K562 (cell line): Measurements from ENCODE around the gene WFDC12. TPM values are rescaled to one million over a fixed set of nuclear protein-coding genes. Genes with fewer than 3 reads are reported as not detected.

ENCODE experiments used
- ATAC-seq: fragments of 200-7000 bp; cut with Tn5 transposase; 3 replicates; pipeline ENCODE4 v1.9.1; 2020; ENCODE audit warnings: moderate library complexity
- BruUV-seq: library from RNA; stranded (reverse); fragments of 400-500 nt; replicated peaks from 2 replicates; lab custom pipeline; 2021; lab: Mats Ljungman, UMichigan
- CTCF ChIA-PET: fragments of 300-600 bp; formaldehyde crosslinking; extraction: SDS; loops from one replicate; lab custom pipeline; 2021; ENCODE audit warnings: low intra/inter-chr PET ratio; lab: Yijun Ruan, JAX
- POLR2A ChIA-PET: fragments of 300-600, 350-650 bp; sonication (Branson Sonifier 250); formaldehyde crosslinking; extraction: SDS; loops from one replicate; lab custom pipeline; 2021; ENCODE audit warnings: antibody characterized with exemption, inconsistent platforms; lab: Yijun Ruan, JAX
- DNase-seq, 4 experiments: peaks; one replicate each; pipeline versions ENCODE4 v3.0.0 to v3.0.0-alpha.2; 2011 to 2018; ENCODE audit warnings: low spot score in 3 of 4, mixed read lengths in 3 of 4; ENCODE audit errors: extremely low read depth in 1 of 4
- FAIRE-seq: peaks from 2 replicates; lab custom pipeline; 2011; peaks lifted over from hg19 to GRCh38; lab: Jason Lieb, UNC
- H2AFZ ChIP-seq: 2 replicates; pipeline ENCODE4 v1.6.0; 2011; ENCODE audit warnings: low read depth, low read length, control low read depth, inconsistent platforms
- H3K27ac ChIP-seq: fragments of 200-600 bp; 3 replicates; pipeline ENCODE4 v1.8.0; 2011; ENCODE audit warnings: low read depth, mild to moderate bottlenecking, control low read depth, inconsistent platforms, low read length, moderate library complexity, mixed read lengths; ENCODE audit errors: extremely low read depth
- H3K27me3 ChIP-seq, 2 experiments: fragments of 300-600 bp in 1 of 2; 2 replicates in 1 of 2; 3 replicates in 1 of 2; pipeline versions ENCODE4 v1.6.0 to v1.8.0; 2011; ENCODE audit warnings: inconsistent platforms in 2 of 2, low read length in 2 of 2, mild to moderate bottlenecking in 1 of 2, mixed read lengths in 1 of 2, moderate library complexity in 1 of 2; ENCODE audit not compliant: control insufficient read depth in 2 of 2, insufficient read depth in 2 of 2
- H3K36me3 ChIP-seq: fragments of 300-600 bp; 3 replicates; pipeline ENCODE4 v1.8.0; 2011; ENCODE audit warnings: mild to moderate bottlenecking, low read length, inconsistent platforms; ENCODE audit not compliant: control insufficient read depth, insufficient read depth
- H3K4me1 ChIP-seq, 2 experiments: fragments of 200-600 bp in 1 of 2; replicated peaks in 1 of 2; 2 replicates in 1 of 2; 3 replicates in 1 of 2; pipeline versions ENCODE4 v1.5.1 to v1.8.0; 2011; ENCODE audit warnings: inconsistent platforms in 2 of 2, low read length in 2 of 2, mild to moderate bottlenecking in 1 of 2, mixed read lengths in 1 of 2, moderate library complexity in 1 of 2; ENCODE audit not compliant: control insufficient read depth in 2 of 2, insufficient read depth in 2 of 2
- H3K4me2 ChIP-seq: 2 replicates; pipeline ENCODE4 v1.6.1; 2011; ENCODE audit warnings: low read length, control low read depth, inconsistent platforms, mixed read lengths; ENCODE audit not compliant: insufficient read depth
- H3K4me3 ChIP-seq: fragments of 200-600 bp; sonication (generic), shearing (Covaris generic); 2 replicates; pipeline ENCODE4 v1.5.1; 2016; ENCODE audit warnings: control low read depth, inconsistent platforms
- H3K79me2 ChIP-seq: fragments of 200-600 bp; 3 replicates; pipeline ENCODE4 v1.8.0; 2011; ENCODE audit warnings: low read length, inconsistent platforms; ENCODE audit not compliant: control insufficient read depth, insufficient read depth
- H3K9ac ChIP-seq, 2 experiments: 2 replicates each; pipeline versions ENCODE4 v1.6.0 to v1.6.1; 2011; ENCODE audit warnings: low read depth in 2 of 2, low read length in 2 of 2, control low read depth in 1 of 2, inconsistent platforms in 1 of 2, mild to moderate bottlenecking in 1 of 2, mixed read lengths in 1 of 2; ENCODE audit not compliant: insufficient read depth in 1 of 2
- H3K9me1 ChIP-seq: one replicate; pipeline ENCODE4 v1.6.0; 2011; ENCODE audit warnings: inconsistent platforms, mild to moderate bottlenecking, low read length, moderate library complexity; ENCODE audit not compliant: control insufficient read depth, insufficient read depth
- H3K9me3 ChIP-seq: replicated peaks from 2 replicates; pipeline ENCODE4 v1.5.1; 2011; ENCODE audit warnings: low read depth, low read length, inconsistent platforms; ENCODE audit not compliant: control insufficient read depth, insufficient read depth
- H4K20me1 ChIP-seq: replicated peaks from 2 replicates; pipeline ENCODE4 v1.6.1; 2011; ENCODE audit warnings: low read length, inconsistent platforms, mixed read lengths; ENCODE audit not compliant: control insufficient read depth, insufficient read depth
- BRF1 ChIP-seq: IDR thresholded peaks from 3 replicates; pipeline ENCODE4 v1.6.1; 2011; ENCODE audit warnings: borderline replicate concordance, mild to moderate bottlenecking; ENCODE audit not compliant: insufficient read length; ENCODE audit errors: extremely low read depth
- E2F3 ChIP-seq: fragments of 250-450 bp; sonication (Bioruptor Pico); IDR thresholded peaks from 2 replicates; pipeline ENCODE4 v1.4.0; 2020; ENCODE audit warnings: mild to moderate bottlenecking
- ELK1 ChIP-seq: sonication (generic); formaldehyde crosslinking; IDR thresholded peaks from 2 replicates; pipeline ENCODE4 v1.8.1; 2022; ENCODE audit warnings: missing genetic modification reagents
- KDM1A ChIP-seq, 2 experiments: fragments of 450-650 bp; IDR thresholded peaks; 2 replicates each; pipeline ENCODE4 v1.6.1; 2016; ENCODE audit warnings: mild to moderate bottlenecking in 2 of 2
- OTX1 ChIP-seq: fragments of 450-650 bp; formaldehyde crosslinking; IDR thresholded peaks from 2 replicates; pipeline ENCODE4 v1.4.0; 2022; ENCODE audit warnings: mild to moderate bottlenecking
- TSC22D4 ChIP-seq: fragments of 450-650 bp; IDR thresholded peaks from 2 replicates; pipeline ENCODE4 v1.6.1; 2016; ENCODE audit warnings: missing genetic modification characterization, missing biosample characterization, control low read depth
- ZNF146 ChIP-seq: IDR thresholded peaks from one replicate; pipeline ENCODE4 v1.6.1; 2018; ENCODE audit warnings: missing compliant biosample characterization; ENCODE audit not compliant: unreplicated experiment
- ZNF212 ChIP-seq: fragments of 450-650 bp; formaldehyde crosslinking; IDR thresholded peaks from 2 replicates; pipeline ENCODE4 v1.4.0; 2020; ENCODE audit warnings: mild to moderate bottlenecking
- ZNF217 ChIP-seq: sonication (generic); formaldehyde crosslinking; IDR thresholded peaks from 2 replicates; pipeline ENCODE4 v1.8.0; 2022; ENCODE audit warnings: mild to moderate bottlenecking, missing genetic modification reagents
- ZNF644 ChIP-seq: fragments of 200-800 bp; sonication (Bioruptor generic); IDR thresholded peaks from 2 replicates; pipeline ENCODE4 v1.6.1; 2016; ENCODE audit warnings: low read depth, missing genetic modification characterization, missing compliant biosample characterization
- ZNF764 ChIP-seq: fragments of 250-450 bp; sonication (Bioruptor Pico); IDR thresholded peaks from 2 replicates; pipeline ENCODE4 v1.4.0; 2020; ENCODE audit warnings: low read depth, mild to moderate bottlenecking, moderate library complexity
- WGBS: fragments of 100-300 bp; shearing (Covaris generic); methylation state at CpG from one replicate; pipeline ENCODE4 v1.1.6; 2016; ENCODE audit warnings: low coverage, mixed read lengths; ENCODE audit not compliant: insufficient coverage; ENCODE audit errors: missing lambda C conversion rate; 5-methylcytosine and 5-hydroxymethylcytosine counted together
- in situ Hi-C: fragments of 300-500 bp; cut with MboI; formaldehyde crosslinking; loops from 4 replicates; pipeline ENCODE4 v1.15.0; 2018; ENCODE audit warnings: inconsistent platforms, mixed read lengths
- intact Hi-C: fragments of 100-400 bp; cut with micrococcal nuclease; formaldehyde crosslinking; loops from 2 replicates; pipeline ENCODE4 v1.14.2; 2022
- polyA plus RNA-seq, 8 experiments: library from polyadenylated mRNA; depleted of rRNA in 4 of 8; stranded (reverse) in 5 of 8; unstranded in 3 of 8; fragments of >200 nt; fragmentation: Nextera tagmentation in 2 of 8; fragmentation: Illumina TruSeq in 1 of 8; extraction: Ambion mirVana in 2 of 8; extraction: Trizol in 1 of 8; gene quantifications; 2 replicates each; pipeline versions ENCODE4 v1.2.1 to v1.2.3, GENCODE V29; 2011 to 2014; ENCODE audit warnings: inconsistent platforms in 1 of 8, missing spikeins in 1 of 8
- total RNA-seq, 7 experiments: library from RNA; depleted of rRNA in 6 of 7; stranded (reverse); fragments of >200 nt in 6 of 7; fragmentation: Illumina TruSeq in 2 of 7; extraction: Trizol in 2 of 7; gene quantifications; 2 replicates each; pipeline versions ENCODE4 v1.2.1 to v1.2.3, GENCODE V29; 2011 to 2021; ENCODE audit warnings: low replicate concordance in 1 of 7
- TF ChIP-seq, protein P1 (sequence below): fragments of 250-450 bp; sonication (Bioruptor Pico); IDR thresholded peaks from 2 replicates; pipeline ENCODE4 v1.5.1; 2021; ENCODE audit warnings: mild to moderate bottlenecking
- TF ChIP-seq, protein P2 (sequence below): fragments of 250-450 bp; sonication (Bioruptor Pico); IDR thresholded peaks from 2 replicates; pipeline ENCODE4 v1.4.0; 2020; ENCODE audit warnings: borderline replicate concordance
- TF ChIP-seq, protein P3 (sequence below): sonication (generic); formaldehyde crosslinking; IDR thresholded peaks from 2 replicates; pipeline ENCODE4 v1.8.0; 2023; ENCODE audit warnings: mild to moderate bottlenecking, missing genetic modification reagents

The WFDC12 gene
- total and polyA plus RNA-seq, 9 of the 15 experiments (the other 6 are each of a cell fraction or from before 2014, with no cell fraction given) = not detected

GRCh38 chr20:45085289-45085688, 39.0 kb downstream of the WFDC12 start:
- FAIRE-seq (no peak), ATAC-seq (no peak), DNase-seq (no peak)
- CTCF ChIA-PET = no interaction called here
- no peak overlapping the region for H3K4me2 ChIP-seq
- no peaks in the 10 kb centered on the region for H3K9me3 ChIP-seq
- no peak overlapping the region for H2AFZ ChIP-seq
- H3K4me1 ChIP-seq = no peaks in the 10 kb centered on the region
- no peak overlapping the region for H3K9ac ChIP-seq
- in situ Hi-C loops = no loop called here
- no peaks in the 10 kb centered on the region for H3K79me2 ChIP-seq
- intact Hi-C loops = no loop called here
- POLR2A ChIA-PET = interaction anchor here (0.6 kb wide), 1 partner anchor 1494 kb away, joined by 3 read pairs; the partner anchor contains the start of gene IFT52
- no peaks in the 10 kb centered on the region for H3K27me3 ChIP-seq
- H3K9me1 ChIP-seq = no peaks in the 10 kb centered on the region
- H3K4me3 ChIP-seq = no peak overlapping the region
- BruUV-seq = no TSS peak
- peaks cover 10% of the 10 kb centered on the region; the same call in 2 of the 3 replicates for H3K36me3 ChIP-seq
- no peak overlapping the region for H3K27ac ChIP-seq
- WGBS = 61% methylated on average over 2 of the region's 2 CpGs
- no peaks in the 10 kb centered on the region for H4K20me1 ChIP-seq
- no peak for TF ChIP-seq ZNF764
- TF ChIP-seq E2F3 = no peak
- TF ChIP-seq ZNF217 (CRISPR knock-in tag) = no peak
- TF ChIP-seq, protein P1, sequence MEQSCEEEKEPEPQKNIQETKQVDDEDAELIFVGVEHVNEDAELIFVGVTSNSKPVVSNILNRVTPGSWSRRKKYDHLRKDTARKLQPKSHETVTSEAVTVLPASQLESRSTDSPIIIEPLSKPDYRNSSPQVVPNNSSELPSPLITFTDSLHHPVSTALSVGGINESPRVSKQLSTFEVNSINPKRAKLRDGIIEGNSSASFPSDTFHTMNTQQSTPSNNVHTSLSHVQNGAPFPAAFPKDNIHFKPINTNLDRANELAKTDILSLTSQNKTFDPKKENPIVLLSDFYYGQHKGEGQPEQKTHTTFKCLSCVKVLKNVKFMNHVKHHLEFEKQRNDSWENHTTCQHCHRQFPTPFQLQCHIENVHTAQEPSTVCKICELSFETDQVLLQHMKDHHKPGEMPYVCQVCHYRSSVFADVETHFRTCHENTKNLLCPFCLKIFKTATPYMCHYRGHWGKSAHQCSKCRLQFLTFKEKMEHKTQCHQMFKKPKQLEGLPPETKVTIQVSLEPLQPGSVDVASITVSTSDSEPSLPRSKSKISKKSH (CRISPR knock-in tag) = no peak
- TF ChIP-seq ZNF212 (CRISPR knock-in tag) = no peak
- TF ChIP-seq ZNF146 = no peak
- TF ChIP-seq, protein P2, sequence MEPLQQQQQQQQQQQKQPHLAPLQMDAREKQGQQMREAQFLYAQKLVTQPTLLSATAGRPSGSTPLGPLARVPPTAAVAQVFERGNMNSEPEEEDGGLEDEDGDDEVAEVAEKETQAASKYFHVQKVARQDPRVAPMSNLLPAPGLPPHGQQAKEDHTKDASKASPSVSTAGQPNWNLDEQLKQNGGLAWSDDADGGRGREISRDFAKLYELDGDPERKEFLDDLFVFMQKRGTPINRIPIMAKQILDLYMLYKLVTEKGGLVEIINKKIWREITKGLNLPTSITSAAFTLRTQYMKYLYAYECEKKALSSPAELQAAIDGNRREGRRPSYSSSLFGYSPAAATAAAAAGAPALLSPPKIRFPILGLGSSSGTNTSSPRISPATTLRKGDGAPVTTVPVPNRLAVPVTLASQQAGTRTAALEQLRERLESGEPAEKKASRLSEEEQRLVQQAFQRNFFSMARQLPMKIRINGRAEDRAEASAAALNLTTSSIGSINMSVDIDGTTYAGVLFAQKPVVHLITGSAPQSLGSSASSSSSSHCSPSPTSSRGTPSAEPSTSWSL (CRISPR knock-in tag) = no peak
- TF ChIP-seq ZNF644 (tag) = no peak
- TF ChIP-seq OTX1 (CRISPR knock-in tag) = no peak
- no peak for TF ChIP-seq BRF1
- TF ChIP-seq ELK1 (CRISPR knock-in tag) = no peak
- TF ChIP-seq TSC22D4 (tag) = no peak
- no peak for TF ChIP-seq KDM1A (IDR thresholded peaks at IDR 0.05)
- TF ChIP-seq, protein P3, sequence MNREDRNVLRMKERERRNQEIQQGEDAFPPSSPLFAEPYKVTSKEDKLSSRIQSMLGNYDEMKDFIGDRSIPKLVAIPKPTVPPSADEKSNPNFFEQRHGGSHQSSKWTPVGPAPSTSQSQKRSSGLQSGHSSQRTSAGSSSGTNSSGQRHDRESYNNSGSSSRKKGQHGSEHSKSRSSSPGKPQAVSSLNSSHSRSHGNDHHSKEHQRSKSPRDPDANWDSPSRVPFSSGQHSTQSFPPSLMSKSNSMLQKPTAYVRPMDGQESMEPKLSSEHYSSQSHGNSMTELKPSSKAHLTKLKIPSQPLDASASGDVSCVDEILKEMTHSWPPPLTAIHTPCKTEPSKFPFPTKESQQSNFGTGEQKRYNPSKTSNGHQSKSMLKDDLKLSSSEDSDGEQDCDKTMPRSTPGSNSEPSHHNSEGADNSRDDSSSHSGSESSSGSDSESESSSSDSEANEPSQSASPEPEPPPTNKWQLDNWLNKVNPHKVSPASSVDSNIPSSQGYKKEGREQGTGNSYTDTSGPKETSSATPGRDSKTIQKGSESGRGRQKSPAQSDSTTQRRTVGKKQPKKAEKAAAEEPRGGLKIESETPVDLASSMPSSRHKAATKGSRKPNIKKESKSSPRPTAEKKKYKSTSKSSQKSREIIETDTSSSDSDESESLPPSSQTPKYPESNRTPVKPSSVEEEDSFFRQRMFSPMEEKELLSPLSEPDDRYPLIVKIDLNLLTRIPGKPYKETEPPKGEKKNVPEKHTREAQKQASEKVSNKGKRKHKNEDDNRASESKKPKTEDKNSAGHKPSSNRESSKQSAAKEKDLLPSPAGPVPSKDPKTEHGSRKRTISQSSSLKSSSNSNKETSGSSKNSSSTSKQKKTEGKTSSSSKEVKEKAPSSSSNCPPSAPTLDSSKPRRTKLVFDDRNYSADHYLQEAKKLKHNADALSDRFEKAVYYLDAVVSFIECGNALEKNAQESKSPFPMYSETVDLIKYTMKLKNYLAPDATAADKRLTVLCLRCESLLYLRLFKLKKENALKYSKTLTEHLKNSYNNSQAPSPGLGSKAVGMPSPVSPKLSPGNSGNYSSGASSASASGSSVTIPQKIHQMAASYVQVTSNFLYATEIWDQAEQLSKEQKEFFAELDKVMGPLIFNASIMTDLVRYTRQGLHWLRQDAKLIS (CRISPR knock-in tag) = no peak
